Measurements from ENCODE around the gene PYCR2. TPM values are rescaled to one million over a fixed set of nuclear protein-coding genes. Genes with fewer than 3 reads are reported as not detected.
A peak's percentile ranks its signal among the peaks of the same experiment; 100 is the strongest.

Gene PYCR2
- total RNA-seq, 1 donor from 2014 or later: 44.5 TPM

- H3K9me3 Mint-ChIP-seq (ENCODE audit: unreplicated experiment): no peaks in the 10 kb centered on the region
- peaks cover 3% of the 10 kb centered on the region for H3K27me3 Mint-ChIP-seq (ENCODE audit: unreplicated experiment)
- peaks cover 17% of the 10 kb centered on the region for H3K4me1 Mint-ChIP-seq (ENCODE audit: unreplicated experiment)
- H3K36me3 Mint-ChIP-seq (ENCODE audit: low read depth, unreplicated experiment): peaks cover 3% of the 10 kb centered on the region
- H3K27ac Mint-ChIP-seq (ENCODE audit: unreplicated experiment): peak overlapping the region; percentile 93
- TF ChIP-seq, protein P1, sequence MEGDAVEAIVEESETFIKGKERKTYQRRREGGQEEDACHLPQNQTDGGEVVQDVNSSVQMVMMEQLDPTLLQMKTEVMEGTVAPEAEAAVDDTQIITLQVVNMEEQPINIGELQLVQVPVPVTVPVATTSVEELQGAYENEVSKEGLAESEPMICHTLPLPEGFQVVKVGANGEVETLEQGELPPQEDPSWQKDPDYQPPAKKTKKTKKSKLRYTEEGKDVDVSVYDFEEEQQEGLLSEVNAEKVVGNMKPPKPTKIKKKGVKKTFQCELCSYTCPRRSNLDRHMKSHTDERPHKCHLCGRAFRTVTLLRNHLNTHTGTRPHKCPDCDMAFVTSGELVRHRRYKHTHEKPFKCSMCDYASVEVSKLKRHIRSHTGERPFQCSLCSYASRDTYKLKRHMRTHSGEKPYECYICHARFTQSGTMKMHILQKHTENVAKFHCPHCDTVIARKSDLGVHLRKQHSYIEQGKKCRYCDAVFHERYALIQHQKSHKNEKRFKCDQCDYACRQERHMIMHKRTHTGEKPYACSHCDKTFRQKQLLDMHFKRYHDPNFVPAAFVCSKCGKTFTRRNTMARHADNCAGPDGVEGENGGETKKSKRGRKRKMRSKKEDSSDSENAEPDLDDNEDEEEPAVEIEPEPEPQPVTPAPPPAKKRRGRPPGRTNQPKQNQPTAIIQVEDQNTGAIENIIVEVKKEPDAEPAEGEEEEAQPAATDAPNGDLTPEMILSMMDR (IDR thresholded peaks at IDR 0.05; ENCODE audit: unreplicated experiment): no peak
- peak overlapping the region; percentile 95 for H3K4me3 Mint-ChIP-seq (ENCODE audit: unreplicated experiment)
- DNase-seq (ENCODE audit: low spot score): no peak
Observed at GRCh38 chr1:225923381-225923691, 714 bp downstream of the PYCR2 start.

DNA sequence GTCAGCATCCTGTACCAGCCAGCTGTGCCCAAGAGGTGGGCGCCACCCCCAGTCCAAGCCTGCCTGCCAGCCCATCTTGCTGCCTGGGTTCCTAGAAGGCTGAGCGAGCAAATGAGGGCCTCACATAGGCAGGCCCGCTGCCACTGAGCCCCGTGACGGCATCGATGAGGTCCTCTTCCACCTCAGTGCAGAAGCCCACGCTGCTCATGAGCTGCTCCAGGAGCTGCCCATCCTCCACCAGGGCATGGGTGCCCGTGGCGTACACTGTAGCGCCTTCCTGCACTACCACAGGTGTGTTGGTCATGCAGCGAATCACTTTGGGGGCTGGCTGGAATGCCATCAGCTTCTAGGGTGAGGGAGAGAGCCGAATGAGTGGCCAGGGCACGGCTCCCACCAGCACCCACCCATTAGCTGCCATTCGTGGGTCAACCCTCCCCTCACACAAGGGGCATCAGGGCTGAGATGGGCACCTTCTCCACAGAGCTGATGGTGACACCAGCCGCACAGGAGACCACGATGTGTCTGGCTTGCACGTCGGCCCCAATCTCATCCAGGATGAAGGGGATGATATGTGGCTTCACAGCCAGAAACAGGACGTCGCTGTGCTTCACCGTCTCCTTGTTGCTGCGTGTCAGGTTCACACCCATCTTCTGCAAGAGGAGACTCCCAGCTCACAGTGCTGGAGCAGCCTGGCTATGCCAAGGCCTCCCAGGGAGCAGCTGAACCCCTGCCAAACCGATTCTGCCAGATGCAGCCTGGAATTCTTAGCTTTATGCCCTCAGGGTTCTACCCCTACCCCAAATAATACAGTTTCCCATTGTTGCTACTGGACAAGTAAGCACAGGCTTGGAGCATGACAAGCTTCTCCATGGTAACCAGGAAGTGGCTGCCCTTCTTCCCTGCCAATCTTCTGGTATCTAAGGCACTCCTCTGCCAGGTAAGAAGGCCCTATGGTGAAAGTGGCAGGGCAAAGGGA lies 2.0 kb downstream of the PYCR2 start:
- TF ChIP-seq, protein P1 (IDR thresholded peaks at IDR 0.05; ENCODE audit: unreplicated experiment): no peak
- Mint-ChIP-seq H3K4me3 (ENCODE audit: unreplicated experiment) (peak overlapping the region; percentile 95), H3K4me1 (ENCODE audit: unreplicated experiment) (peaks cover 12% of the 10 kb centered on the region), H3K27me3 (ENCODE audit: unreplicated experiment) (peaks cover 3% of the 10 kb centered on the region), H3K27ac (ENCODE audit: unreplicated experiment) (no peak overlapping the region), H3K36me3 (ENCODE audit: low read depth, unreplicated experiment) (peaks cover 11% of the 10 kb centered on the region), H3K9me3 (ENCODE audit: unreplicated experiment) (no peaks in the 10 kb centered on the region)
- DNase-seq (ENCODE audit: low spot score): no peak

GRCh38 chr1:225919906-225920305 lies 4.1 kb downstream of the PYCR2 start:
- Mint-ChIP-seq H3K27me3 (ENCODE audit: unreplicated experiment) (peaks cover 5% of the 10 kb centered on the region), H3K9me3 (ENCODE audit: unreplicated experiment) (no peaks in the 10 kb centered on the region), H3K4me3 (ENCODE audit: unreplicated experiment) (no peak overlapping the region), H3K27ac (ENCODE audit: unreplicated experiment) (no peak overlapping the region), H3K4me1 (ENCODE audit: unreplicated experiment) (peaks cover 4% of the 10 kb centered on the region), H3K36me3 (ENCODE audit: low read depth, unreplicated experiment) (peaks cover 11% of the 10 kb centered on the region)
- DNase-seq (ENCODE audit: low spot score): no peak
- TF ChIP-seq, protein P1 (IDR thresholded peaks at IDR 0.05; ENCODE audit: unreplicated experiment): no peak

GRCh38 chr1:225918280-225918679 lies 5.8 kb downstream of the PYCR2 start:
- H3K36me3 Mint-ChIP-seq (ENCODE audit: low read depth, unreplicated experiment): peaks cover 11% of the 10 kb centered on the region
- H3K4me3 Mint-ChIP-seq (ENCODE audit: unreplicated experiment): no peak overlapping the region
- DNase-seq (ENCODE audit: low spot score): no peak
- H3K4me1 Mint-ChIP-seq (ENCODE audit: unreplicated experiment): peaks cover 4% of the 10 kb centered on the region
- peaks cover 3% of the 10 kb centered on the region for H3K27me3 Mint-ChIP-seq (ENCODE audit: unreplicated experiment)
- TF ChIP-seq, protein P1 (IDR thresholded peaks at IDR 0.05; ENCODE audit: unreplicated experiment): no peak
- H3K27ac Mint-ChIP-seq (ENCODE audit: unreplicated experiment): no peak overlapping the region
- no peaks in the 10 kb centered on the region for H3K9me3 Mint-ChIP-seq (ENCODE audit: unreplicated experiment)

DNA sequence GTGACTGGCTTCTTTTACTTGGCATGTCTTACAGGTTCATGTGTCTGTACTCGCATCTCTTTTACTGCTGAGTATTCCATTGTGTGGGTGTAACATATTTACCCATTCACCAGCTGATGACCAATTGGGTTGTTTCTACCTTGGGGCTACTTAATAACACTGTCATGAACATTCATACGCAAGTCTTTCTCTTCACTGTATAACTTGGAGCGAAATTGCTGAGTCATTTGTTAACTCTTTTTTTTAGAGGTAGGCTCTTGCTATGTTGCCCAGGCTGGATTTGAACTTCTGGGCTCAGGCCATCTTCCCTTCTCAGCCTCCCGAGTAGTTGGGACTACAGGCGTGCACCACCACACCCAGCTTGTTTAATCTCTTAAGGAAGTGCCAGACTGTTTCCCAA lies 6.5 kb downstream of the PYCR2 start:
- Mint-ChIP-seq H3K4me1 (ENCODE audit: unreplicated experiment) (no peaks in the 10 kb centered on the region), H3K9me3 (ENCODE audit: unreplicated experiment) (no peaks in the 10 kb centered on the region), H3K4me3 (ENCODE audit: unreplicated experiment) (peak overlapping the region; percentile 37), H3K36me3 (ENCODE audit: low read depth, unreplicated experiment) (peaks cover 8% of the 10 kb centered on the region), H3K27ac (ENCODE audit: unreplicated experiment) (peak overlapping the region; percentile 61), H3K27me3 (ENCODE audit: unreplicated experiment) (peaks cover 3% of the 10 kb centered on the region)
- TF ChIP-seq, protein P1 (IDR thresholded peaks at IDR 0.05; ENCODE audit: unreplicated experiment): no peak
- no peak for DNase-seq (ENCODE audit: low spot score)

Data from endothelial cell (in vitro differentiated cells).